Stimulated activated CD4-positive, alpha-beta T cell treated with anti-CD3 and anti-CD28 coated beads, Interleukin-4, amount 100 ng/mL, for 1 hour (primary cell): ENCODE data around the gene CREBBP.

Experiments
- DNase-seq: peaks from one replicate; pipeline ENCODE4 v3.0.0-alpha.2; 2020

Gene CREBBP

DNA sequence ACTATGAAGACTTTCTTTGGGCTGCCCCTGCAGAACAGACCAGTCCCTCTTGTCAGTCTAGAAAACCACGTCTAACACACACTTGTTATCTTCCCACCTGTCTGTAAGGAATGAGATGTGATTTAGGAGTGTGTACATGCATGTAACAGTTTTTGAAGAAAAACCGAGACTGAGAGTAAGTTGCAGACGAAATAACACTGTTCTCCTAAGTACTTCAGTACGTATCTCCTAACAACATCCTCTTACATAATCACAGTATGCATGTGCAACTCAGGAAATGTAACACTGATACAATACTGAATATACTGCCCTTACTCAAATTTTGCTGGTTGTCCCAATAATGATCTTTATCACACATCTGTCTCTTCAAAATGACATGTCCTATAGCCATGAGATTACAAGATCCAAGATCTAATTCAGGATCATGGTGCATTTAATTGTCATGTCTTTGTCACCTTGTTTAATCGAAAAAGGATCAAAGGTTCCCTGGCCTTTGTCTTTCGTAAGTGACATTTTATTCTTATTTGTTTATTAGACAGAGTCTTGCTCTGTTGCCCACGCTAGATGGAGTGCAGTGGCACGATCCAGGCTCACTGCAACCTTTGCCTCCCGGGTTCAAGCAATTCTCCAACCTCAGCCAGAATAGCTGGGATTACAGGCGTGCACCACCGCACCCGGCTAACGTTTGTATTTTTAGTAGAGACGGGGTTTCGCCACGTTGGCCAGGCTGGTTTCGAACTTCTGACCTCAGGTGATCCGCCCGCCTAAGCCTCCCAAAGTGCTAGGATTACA is 25.6 kb downstream of the CREBBP start:
- no peak for DNase-seq

DNA sequence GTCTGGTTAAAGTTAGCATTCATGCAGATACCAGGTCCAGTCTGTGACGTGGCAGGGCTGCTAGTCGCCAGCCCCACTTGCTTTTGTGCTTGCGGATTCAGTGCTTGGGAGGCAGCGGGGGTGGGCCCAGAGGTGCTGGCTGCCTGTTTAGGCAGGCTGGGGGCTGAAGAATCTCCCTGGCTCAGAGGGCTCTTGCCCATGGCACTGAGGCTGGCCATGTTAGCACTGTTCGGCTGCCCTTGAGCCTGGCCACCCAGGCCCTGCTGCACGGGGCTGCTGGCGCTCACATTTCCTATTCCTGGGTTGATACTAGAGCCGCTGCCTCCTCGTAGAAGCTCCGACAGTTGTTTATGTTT is 30.0 kb downstream of the CREBBP start:
- DNase-seq = no peak

DNA sequence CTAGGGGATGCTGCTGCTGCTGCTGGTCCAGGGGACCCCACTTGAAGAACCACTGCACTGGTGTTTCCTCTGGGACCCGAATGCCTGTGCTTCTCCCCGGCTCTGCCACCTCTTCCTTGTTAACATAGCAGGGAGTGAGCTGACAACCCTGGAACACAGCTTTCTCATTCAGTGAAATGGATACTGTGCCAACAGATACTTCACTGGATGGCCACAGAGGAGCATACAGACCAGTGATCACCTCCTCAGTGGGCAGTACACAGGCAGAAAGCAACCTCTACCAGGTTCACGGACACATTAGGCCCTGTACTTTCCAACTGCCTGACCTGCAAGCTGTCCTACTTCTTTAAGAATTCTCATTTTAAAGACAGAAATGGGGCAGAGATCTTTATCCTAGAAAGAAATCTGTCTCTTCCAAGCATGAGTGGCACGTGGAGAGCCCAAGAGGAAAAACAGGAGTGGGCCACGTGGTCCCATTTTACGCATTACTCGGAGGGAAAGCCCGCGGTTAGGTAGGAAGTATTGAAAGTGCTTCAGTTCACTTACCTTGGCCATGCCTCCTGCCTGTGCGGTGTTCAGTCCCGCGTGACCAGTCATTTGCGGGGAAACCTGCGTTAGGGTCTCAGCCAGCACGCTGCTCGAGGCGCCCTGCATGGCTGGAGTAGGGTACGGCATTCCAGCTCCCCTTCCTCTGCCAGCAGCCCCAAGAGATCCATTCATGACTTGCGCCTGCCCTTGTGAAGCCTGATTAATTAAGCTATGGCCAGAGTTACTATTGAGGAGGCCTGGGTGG is 30.6 kb downstream of the CREBBP start:
- DNase-seq = no peak

DNA sequence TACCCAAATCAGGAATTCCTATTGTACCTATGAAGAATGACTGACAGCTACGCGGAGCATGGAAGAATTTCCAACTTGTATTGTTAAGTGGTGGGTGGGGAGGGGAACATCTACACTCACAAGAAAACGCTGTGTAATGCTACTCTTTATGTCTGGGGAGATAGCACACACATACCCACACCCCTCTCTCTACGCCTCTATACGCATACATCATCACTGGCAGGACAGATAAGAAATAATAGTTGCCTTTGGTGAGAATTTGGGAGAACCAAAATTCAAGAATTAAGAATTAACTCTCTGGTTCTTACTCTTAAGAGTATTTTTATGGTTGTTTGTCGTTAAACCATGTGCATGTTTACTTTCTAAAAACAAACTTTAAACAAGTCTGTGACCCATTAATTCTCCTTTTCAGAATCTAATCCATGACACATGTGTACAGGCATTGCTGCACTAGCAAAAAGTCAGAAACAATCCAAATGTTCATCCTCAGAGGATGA is 33.9 kb downstream of the CREBBP start:
- no peak for DNase-seq

DNA sequence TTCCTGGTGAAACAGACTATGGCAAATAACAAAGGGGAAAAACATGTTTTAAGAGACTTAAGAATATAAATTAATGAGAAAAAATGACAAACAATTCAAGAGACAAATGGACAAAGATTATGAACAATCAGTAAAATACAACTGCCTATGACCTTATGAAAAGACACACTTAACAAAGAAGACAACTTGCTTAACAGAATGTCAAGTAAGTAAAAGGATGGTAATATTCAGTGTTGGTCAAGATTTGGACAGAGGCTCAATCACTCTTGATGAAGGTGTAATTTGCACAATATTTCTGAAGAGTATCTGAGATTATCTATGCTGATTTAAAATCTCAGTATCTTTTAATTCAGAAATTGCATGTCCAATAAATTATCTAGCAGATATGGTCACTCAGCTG is 34.4 kb downstream of the CREBBP start:
- no peak for DNase-seq

DNA sequence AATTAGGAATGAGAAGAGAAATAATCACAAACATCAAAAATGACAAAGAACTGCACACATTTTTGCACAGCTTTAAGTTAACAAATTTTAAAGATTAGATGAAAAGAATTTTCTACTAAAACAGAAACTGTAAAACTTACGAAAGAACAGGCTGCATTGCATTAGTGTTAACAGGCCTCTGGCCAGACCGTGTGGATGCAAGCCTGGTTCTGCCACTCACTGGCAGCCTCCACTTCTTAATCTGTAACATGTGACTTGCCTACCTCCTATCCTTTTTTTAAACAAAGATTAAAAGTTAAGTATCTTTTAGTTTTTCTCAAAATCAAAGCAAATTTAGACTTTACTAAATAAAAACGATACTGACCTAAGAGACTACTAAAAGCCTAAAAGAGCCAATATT is 37.5 kb downstream of the CREBBP start:
- no peak for DNase-seq

DNA sequence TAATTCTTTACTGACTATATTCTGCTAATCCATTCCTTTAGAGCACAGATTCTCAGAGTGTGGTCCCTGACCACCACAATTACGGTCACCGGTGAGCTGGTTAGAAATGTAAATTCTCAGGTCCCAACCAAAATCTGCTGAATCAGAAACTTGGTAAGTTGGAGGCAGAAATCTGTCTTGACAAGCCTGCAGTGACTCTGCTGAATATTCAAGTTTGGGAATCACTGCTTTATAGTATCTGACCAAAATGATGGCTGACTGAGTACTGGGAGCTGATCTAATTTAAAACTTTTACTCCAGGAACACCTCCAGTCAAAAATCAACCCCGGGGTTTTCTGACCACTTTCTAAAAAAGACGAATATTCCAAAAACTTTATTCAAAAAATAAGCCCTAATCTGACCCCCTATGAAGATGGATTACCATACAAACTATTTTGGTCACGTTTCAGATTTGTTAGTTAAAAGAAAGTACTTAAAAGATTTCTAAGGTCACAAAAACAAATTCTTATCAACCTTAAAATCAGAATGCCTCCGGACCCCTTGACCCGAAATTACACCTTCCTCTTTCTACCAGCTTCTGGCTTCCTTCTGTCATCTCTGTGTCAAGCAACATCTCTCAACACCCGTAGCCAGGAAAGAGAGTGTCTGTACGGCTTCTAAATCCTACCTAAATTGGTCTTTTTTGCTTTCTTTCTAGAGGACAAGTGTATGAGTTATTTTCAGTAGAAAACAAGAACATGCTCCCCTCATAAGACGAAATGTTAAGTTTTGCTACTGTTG is 38.6 kb downstream of the CREBBP start:
- DNase-seq = no peak

DNA sequence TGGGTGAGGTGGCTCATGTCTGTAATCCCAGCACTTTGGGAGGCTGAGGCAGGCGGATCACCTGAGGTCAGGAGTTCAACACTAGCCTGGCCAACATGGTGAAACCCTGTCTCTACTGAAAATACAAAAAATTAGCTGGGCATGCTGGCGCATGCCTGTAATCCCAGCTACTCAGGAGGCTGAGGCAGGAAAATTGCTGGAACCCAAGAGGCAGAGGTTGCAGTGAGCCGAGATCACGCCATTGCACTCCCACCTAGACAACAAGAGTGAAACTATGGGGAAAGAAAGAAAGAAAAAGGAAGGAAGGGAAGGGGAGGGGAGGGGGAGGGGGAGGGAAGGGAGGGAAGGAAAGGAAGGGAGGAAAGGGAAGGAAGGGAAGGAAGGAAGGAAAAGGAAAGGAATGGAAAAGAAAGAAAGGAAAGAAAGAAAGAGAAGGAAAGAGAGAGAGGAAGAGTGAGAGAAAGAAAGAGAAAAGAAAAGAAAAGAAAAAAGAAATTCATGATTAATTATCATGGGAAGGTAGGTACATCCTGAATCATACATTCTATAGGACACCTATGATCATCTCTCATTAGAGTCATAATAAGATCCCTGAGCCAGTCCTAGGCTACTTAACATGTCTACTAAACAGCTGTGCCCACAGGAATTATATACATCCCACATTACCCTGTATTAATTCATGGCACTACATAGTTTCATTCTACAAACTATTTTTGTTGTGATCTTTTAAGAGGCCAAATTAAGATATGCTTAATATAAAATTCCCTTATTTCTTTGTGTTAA is 40.9 kb downstream of the CREBBP start:
- no peak for DNase-seq

DNA sequence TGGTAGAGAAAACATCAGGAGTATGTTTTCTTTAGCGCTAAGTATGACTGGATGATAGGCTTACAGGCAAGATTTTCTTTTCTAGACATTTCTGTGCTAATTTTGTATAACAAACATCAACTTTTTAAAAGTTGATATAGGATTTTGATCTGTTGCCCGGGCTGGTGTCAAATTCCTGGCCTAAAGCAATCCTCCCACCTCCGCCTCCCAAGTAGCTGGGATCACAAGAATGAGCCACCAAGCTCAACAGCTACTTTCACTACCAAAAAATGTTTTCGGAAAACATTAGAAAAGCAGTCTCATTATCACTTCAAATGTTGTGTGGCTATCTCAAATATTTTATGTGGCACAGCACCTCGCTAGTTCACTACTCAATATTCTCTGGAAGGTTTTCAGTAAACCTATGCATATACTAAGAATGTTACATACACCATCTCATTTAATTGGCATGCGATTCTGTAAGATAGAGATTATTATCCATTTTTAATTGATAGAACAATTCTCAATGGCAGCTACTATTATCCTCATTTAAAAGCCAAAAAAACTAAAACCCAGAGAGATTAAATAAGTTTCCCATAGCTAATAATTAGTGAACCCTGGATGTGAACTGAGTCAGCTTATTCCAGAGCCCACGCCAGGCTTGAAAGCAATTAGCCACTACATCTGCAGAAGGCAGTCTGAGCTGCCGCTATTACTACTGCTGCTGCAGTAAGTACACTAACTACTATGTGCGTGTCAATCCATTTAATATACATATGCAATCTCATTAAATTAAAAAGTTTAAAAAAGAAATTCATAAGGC is 41.7 kb downstream of the CREBBP start:
- DNase-seq = no peak

DNA sequence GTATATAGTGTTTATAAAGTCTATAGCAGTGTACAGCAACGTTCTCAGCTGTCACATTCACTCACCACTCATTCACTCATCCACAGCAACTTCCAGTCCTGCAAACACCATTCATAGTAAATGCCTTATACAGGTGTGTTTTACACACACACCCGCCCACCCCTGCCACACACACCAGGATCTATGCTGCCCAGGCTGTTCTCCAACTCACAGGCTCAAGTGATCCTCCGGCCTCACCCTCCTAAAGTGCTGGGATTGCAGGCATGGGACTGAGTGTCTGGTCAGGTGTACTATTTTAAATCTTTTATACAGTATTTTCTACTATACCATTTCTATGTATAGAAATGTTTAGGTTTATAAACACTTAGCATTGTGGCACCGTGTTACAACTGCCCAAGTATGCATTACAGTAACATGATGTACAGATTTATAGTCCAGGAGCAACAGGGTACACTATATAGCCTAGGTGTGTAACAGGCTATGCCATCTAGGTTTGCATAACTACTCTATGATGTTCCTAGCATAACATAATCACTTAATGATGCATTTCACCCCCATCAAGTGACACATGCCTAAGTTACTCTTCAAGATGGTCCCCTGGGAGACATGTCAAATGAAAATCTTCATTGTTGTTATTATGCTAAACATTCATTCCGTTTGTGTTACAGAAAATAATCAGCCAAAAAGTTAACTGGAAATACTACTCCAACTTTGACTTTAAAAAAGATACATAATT is 42.5 kb downstream of the CREBBP start:
- no peak for DNase-seq

DNA sequence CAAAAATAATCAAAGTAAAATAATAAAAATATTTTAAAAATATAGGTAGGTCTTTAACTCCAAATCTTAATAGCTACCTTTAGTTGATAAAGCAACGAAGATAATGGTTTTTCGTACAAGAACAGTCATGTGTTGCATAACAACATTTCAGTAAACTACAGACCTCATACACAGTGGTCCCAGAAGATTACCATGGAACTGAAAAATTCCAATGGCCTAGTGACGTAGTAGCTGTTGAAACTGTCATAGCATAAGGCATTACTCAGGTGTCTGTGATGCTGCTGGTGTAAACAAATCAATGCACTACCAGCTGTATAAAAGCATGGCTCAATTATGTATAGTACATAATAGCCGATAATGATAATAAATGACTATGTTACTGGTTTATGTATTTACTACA is 43.9 kb downstream of the CREBBP start:
- DNase-seq = no peak

DNA sequence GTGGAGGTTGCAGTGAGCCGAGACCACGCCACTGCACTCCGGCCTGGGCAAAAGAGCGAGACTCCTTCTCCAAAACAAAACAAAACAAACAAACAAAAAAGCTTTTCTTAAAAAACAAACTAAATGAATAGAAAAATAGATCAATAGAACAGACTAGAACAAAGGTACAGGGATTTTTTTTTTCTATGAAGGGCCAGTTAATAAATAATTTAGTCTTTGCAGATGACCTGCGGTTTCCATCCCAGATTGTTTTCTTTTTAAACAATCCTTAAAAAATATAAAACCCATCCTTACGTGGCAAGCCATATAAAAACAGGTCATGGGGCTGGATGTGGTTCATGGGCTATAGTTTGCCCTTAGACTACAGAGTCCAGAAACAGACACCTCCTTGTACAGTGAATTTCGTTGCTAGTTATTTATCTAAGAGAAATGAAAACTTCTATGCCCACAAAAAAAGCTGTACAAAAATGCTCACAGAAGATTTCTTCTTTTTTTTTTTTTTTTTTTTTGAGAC is 45.4 kb downstream of the CREBBP start:
- no peak for DNase-seq

DNA sequence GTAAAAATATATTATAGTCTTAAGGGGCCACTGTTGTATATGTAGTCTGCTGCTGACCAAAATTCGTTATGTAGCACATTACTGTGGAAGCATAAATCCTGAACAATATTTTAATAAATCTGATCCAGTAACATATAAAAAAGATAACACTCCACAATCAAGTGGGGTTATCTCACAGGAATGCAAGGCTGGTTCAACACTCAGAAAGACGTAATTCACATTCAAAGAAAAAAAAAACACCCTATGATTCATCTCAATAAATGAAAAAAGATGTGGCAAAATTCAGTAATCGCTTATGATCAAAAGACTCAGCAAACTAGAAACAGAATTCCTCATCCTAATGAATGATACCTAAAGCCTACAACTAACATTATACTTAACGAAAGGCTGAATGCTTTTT is 47.8 kb downstream of the CREBBP start:
- DNase-seq = no peak

DNA sequence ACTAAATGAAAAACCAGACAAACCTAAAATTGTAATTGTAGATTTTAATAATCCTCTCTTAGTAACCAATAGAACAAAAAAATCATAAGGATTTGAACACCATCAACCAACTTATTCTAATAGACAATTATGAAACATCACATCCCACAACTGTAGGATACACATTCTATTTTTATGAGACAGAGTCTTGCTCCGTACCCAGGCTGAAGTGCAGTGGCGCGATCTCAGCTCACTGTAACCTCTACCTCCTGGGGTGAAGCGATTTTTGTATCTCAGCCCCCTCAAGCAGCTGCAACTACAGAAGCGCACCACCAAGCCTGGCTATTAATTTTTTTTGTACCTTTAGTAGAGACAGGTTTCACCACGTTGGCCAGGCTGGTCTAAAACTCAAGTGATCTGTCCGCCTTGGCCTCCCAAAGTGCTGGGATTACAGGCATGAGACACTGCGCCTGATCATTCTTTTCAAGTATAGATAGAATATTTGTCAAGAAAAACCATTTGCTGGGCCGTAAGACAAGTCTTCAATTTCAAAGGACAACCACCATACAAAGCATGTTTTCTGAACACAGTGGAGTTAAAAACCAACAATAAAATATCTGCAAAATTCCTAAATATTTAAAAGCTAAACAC is 49.8 kb downstream of the CREBBP start:
- DNase-seq = no peak

DNA sequence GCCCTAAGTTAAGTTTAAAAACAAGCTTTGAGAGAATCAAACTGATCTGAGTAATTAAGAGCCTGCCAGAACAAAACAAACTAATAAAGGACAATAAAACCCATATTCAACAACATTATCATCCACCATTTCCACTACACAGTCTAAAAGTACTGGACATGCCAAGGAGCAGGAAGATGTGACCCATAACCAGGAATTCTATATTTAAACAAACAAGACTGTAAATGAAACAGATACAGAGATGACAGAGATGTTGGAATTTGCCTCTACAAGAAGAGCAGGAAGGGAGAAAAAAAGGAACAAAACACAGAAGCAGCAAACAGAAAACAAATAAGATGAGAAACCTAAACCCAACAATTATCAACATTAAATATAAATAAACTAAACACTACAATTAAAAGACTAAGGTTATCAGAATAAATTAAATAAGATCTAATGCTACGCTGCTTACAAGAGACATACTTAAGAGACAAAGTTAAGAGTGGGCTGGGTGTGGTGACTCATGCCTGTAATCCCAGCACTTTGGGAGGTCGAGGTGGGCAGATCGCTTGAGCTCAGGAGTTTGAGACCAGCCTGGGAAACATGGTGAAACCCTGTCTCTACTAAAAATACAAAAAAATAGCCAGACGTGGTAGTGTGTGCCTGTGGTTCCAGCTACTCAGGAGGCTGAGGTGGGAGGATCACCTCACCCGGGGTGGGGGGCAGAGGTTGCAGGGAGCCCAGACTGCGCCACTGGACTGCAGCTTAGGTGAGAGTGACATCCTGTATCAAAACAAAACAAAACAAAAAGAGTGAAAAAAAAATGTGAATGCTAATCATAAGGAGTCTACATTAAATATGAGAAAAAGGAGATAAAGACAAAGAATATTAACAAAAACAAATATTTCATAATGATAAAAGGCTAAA is 50.6 kb downstream of the CREBBP start:
- DNase-seq = no peak

DNA sequence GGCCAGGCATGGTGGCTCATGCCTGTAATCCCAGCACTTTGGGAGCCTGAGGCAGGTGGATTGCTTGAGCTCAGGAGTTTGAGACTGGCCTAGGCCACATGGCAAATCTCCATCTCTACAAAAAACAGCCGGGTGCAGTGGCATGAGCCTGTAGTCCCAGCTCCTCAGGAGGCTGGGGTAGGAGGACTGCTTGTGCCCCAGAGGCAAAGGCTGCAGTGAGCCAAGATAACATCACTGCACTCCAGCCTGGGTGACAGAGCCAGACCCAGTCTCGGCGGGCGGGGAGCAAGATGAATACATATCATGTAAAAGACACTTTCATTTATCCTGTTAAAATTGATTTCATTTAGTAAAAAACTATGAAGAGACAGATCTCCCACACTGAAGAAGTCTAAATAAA is 54.6 kb downstream of the CREBBP start:
- no peak for DNase-seq

DNA sequence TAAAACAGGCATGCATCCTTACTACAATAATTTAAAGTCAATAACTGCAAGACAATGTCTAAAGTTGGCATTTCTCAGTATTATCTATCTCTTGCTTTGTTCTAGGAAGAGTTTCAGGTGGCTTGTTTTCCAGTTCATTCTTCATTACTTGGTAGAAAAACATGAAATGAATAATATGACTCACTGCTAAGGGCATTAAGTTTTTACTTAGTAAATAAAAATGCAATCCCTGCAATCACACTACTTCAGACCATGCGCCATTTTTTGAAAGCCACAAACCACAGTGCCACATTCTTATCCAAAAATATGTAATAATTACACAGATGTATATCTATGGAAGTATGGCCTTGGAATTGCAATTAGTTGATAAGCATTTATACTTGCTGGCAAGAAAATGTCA is 55.4 kb downstream of the CREBBP start:
- DNase-seq = no peak

DNA sequence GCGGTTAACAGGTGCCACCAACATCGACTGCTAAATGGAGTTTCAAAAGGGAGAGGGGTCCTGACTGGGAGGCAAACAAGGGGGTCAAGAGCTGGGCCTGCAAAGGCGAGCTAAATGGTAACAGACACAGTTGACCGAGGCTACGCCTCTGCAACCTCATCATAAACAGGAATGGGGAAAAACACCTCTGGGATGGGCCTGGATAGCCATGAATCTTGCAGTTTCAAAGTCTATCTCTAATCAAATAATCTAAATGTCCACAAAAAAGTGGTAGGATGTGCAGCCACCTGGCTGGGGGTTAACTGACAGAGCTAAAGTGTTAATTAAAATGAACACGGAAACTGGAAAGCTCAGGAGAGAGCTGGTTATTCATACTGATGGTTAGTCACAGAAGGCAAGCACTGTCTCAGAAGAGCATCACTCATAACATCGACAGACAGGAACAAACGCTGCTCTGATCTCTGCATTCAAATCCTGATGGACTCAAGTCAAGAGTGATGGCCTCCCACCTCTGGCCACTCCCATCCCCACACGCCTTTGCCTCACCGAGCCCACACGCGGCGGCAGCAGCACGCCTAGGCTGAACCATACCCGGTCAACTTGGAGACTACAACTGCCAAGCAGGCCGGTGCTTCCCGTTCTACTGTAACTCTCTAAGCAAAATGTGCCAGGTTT is 56.3 kb downstream of the CREBBP start:
- no peak for DNase-seq

DNA sequence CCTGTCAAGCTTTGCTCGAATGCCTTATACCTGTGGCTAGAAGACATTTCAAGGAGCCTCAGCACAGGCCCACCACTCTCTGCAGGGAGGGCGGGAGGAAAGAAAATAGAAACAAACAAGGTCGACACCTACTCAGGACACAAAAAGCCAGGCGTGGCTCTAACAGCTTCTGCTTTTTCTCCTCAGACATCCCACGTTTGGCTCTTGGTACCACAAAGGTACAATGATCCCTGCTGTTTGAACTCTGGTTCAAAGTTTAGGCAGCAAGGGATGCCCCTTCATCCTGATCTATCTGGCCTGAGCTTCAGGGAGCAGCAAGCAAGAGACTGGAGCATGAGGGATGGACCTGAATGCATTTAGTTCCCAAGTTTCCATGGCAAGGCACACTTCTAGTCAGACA is 57.1 kb downstream of the CREBBP start:
- no peak for DNase-seq
